Lower leg skin (tissue), 4 donors: ENCODE results near the gene TMEM30B. TPM values are rescaled to one million over a fixed set of nuclear protein-coding genes. Genes with fewer than 3 reads are reported as not detected.

Experiments
- DNase-seq, 2 donors: peaks; one replicate each; pipeline ENCODE4 v3.0.0-alpha.2; 2019; ENCODE audit warnings: low spot score in 2 of 2
- H3K4me3 ChIP-seq: fragments of 200-600 bp; sonication (generic); 2 replicates; pipeline ENCODE4 v1.5.1; 2017; ENCODE audit warnings: mild to moderate bottlenecking, low read depth; ENCODE audit not compliant: poor library complexity, severe bottlenecking
- CTCF ChIP-seq, 3 donors: fragments of 450-650 bp; IDR thresholded peaks; one replicate each; pipeline ENCODE4 v1.5.1; 2016; ENCODE audit warnings: antibody characterized with exemption in 3 of 3, mild to moderate bottlenecking in 3 of 3, moderate library complexity in 2 of 3
- POLR2A ChIP-seq, 2 donors: fragments of 450-650 bp; IDR thresholded peaks; one replicate each; pipeline ENCODE4 v1.6.1; 2016 to 2017; ENCODE audit warnings: antibody characterized with exemption in 2 of 2, mild to moderate bottlenecking in 1 of 2, moderate library complexity in 1 of 2
- WGBS, 2 donors: methylation state at CpG; one replicate each; pipeline ENCODE4 v1.1.5; 2018; 5-methylcytosine and 5-hydroxymethylcytosine counted together
- intact Hi-C: fragments of 100-400 bp; cut with DNase I; formaldehyde crosslinking; loops from one replicate; pipeline ENCODE4 v1.15.0; 2023; ENCODE audit warnings: low total_unique reads
- total RNA-seq, 4 donors: library from RNA; depleted of rRNA; stranded (reverse); fragments of >200 nt; gene quantifications; one replicate each; pipeline ENCODE4 v1.1.0, GENCODE V29; 2016

TMEM30B gene
- total RNA-seq, 4 donors from 2014 or later: 25.1 to 43.6 (median 34.8) TPM

DNA sequence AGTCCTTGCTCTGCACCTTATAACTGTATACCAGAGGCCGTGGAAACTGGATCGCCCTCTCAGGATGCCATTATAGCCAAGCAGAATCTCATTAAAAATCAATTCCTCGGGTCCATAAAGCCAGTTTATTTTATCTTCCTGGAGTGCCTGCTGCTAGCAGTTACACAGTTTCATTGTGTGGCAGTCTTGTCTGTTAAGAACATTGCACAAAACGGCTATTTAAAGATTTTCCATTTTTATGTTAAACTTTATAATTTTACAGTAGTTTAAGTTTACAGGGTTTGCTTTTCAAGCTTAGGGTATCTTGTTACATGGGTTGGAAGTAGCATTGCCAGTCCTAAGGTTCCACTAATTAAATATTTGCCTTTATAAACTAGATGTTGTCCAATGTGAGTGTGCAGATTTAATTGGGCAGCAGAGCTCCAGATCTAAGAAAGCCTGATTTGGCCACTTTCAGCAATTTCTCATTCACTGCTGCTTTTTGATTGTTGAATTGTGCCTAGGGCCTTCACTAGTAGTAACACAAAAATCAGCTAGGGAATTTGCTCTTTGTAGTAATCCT, 17.0 kb downstream of the TMEM30B start:
- intact Hi-C loops: no loop called here
- DNase-seq: peak in 1 of 2 donors; percentile 18
- H3K4me3 ChIP-seq: no peak overlapping the region
- TF ChIP-seq CTCF (IDR thresholded peaks at IDR 0.05) (no peak), POLR2A (IDR thresholded peaks at IDR 0.05) (no peak)
- WGBS, 2 donors: 83 to 85% methylated on average over 4 of the region's 4 CpGs

- no peak for DNase-seq
- H3K4me3 ChIP-seq: no peak overlapping the region
- intact Hi-C loops: no loop called here
- 54 to 62% methylated on average over 4 of the region's 4 CpGs for WGBS, 2 donors
- TF ChIP-seq CTCF (IDR thresholded peaks at IDR 0.05) (no peak), POLR2A (IDR thresholded peaks at IDR 0.05) (no peak)
Observed at GRCh38 chr14:61262082-61262481, 19.1 kb downstream of the TMEM30B start.

- WGBS, 2 donors: 39 to 44% methylated on average over 8 of the region's 8 CpGs
- no peak overlapping the region for H3K4me3 ChIP-seq
- intact Hi-C loops: no loop called here
- no peak for TF ChIP-seq POLR2A (IDR thresholded peaks at IDR 0.05)
- no peak for TF ChIP-seq CTCF (IDR thresholded peaks at IDR 0.05)
- DNase-seq: peak in 1 of 2 donors; percentile 75
Observed at GRCh38 chr14:61260939-61261776, 20.0 kb downstream of the TMEM30B start.

DNA sequence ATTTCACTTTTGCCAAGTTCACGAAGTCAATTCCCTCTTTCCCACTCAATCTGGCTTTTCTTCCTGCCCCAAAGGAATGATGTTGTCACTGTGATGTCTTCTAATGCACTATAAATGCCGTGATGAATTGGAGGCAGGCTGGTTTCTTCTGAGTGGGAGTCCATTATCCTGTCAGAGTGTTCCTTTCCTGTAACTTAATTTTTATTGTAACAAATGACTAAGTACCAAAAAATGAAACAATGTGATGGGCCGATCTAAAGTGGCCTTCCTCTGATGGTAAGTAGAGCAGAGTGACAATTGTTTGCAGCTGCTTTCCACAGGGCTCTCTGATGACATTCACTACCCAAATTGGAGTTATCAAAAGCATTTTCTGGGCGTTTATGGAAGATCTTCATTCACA, 22.2 kb downstream of the TMEM30B start:
- peak in 1 of 2 donors; percentile 9 for DNase-seq
- H3K4me3 ChIP-seq: no peak overlapping the region
- WGBS, 2 donors: 41 to 48% methylated on average over 4 of the region's 4 CpGs
- TF ChIP-seq POLR2A (IDR thresholded peaks at IDR 0.05) (no peak), CTCF (IDR thresholded peaks at IDR 0.05) (no peak)
- intact Hi-C loops: no loop called here

DNA sequence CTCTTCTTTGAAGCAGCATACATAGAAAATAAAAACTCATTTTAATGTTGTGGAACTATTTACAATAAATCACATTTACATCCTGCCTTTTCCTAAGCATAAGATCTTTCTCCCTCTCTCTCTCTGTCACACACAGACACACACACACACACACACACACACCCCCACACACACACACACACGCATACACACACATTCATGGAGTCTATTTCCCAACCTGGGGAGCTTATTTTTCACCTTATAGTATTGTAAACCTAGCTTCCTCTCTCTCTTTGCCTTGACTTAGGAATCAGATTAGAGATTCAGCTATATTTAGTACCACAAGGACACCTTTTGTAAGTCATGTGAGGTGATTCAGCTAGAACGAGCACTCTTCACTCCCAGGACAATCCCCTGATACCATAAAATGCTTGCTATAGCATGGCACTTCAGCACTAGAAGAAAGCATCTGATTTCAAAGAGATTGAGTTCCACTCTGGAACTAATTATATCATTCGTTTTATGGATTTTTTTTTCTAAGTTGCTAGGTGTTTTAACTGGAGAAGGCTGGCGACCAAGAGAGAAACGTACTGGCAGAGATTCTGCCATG, 23.6 kb downstream of the TMEM30B start:
- intact Hi-C loops: no loop called here
- no peak for TF ChIP-seq POLR2A (IDR thresholded peaks at IDR 0.05)
- no peak for TF ChIP-seq CTCF (IDR thresholded peaks at IDR 0.05)
- DNase-seq: no peak
- WGBS, 2 donors: 62 to 72% methylated on average over 5 of the region's 5 CpGs
- no peak overlapping the region for H3K4me3 ChIP-seq
